Measurements from ENCODE around the gene ZNF358.

ZNF358 gene

GRCh38 chr19:7559102-7559501, 43.2 kb downstream of the ZNF358 start:
- DNase-seq (ENCODE audit: low read depth): no peak

GRCh38 chr19:7560255-7560654, 44.4 kb downstream of the ZNF358 start:
- DNase-seq (ENCODE audit: low read depth): no peak

GRCh38 chr19:7561325-7561724, 45.4 kb downstream of the ZNF358 start:
- no peak for DNase-seq (ENCODE audit: low read depth)

- DNase-seq (ENCODE audit: low read depth): no peak
Measured at GRCh38 chr19:7562646-7563393, 46.9 kb downstream of the ZNF358 start.

- DNase-seq (ENCODE audit: low read depth): no peak
Measured at GRCh38 chr19:7564866-7565265, 49.0 kb downstream of the ZNF358 start.

- no peak for DNase-seq (ENCODE audit: low read depth)
Measured at GRCh38 chr19:7565332-7565731, 49.4 kb downstream of the ZNF358 start.
